SIG-M5 treated with dmso at 0.1 percent for 504 hours (cell line): ENCODE measurements around the gene AOPEP.

Experiments used
- DNase-seq: peaks from one replicate; lab custom pipeline; 2025; ENCODE audit not compliant: unreplicated experiment; lab: John Stamatoyannopoulos, UW

The AOPEP gene

DNA sequence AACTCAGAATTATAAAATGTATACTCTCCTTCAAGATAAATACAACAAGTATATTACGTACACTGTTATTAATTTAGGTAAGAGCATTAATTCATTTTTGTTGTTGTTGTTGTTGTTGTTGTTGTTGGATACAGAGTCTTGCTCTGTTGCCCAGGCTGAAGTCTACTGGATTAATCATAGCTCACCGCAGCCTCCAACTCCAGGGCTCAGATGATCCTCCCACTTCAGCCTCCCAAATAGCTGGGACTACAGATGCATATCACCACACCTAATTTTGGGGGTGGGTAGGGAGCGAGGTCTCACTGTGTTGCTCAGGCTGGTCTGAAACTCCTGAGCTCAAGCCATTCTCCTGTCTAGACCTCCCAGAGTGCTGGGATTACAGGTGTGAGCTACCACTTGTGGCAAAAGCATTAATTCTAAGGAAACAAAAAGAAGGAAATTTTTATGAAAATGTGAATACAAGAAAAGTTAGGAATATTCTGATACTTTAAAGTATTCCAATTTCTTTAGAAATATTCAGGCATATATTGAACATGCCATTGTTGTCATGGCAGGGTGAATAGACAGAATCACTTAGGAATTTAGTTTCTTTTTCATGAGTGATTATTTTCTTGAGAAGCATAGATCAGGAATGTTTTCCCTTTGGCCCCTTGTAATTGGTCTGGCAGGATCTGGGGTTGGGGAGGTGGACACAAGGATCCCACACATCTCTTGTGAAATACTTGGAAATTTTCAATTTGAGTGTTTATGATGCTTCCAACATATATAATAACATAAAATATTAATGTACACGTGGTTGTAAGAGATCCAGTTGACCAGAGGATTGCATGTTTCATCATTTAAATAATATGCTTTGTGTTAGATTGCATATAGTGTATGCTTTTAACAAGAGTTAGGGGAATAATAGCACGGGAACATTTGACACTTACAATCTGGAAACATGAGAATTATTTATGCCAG is 327.4 kb downstream of the AOPEP start:
- no peak for DNase-seq

DNA sequence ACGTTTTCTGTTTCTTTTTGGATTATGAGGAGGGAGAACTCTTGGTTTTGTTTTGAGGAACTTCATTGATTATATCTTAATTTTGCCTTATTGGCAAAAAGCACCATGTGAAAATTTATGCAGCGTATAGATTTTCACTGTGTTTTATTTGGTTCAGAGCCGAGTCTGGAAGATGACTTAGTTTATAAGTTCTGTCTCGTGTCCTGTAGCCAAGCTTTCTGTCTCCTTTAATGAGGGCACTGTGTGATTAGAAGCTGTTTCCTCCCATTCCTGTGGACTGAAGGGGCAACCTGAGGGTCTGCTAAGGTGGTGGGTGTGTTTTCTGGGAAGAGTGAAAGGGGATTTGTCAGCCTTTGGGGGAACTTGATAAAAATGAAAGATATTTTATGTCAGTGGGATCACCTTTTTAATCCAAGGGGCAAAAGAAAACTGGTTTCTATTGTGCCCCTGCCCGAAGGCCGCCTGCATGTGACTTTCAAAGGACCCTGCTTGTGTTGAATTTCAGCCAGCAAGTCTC is 328.9 kb downstream of the AOPEP start:
- no peak for DNase-seq

DNA sequence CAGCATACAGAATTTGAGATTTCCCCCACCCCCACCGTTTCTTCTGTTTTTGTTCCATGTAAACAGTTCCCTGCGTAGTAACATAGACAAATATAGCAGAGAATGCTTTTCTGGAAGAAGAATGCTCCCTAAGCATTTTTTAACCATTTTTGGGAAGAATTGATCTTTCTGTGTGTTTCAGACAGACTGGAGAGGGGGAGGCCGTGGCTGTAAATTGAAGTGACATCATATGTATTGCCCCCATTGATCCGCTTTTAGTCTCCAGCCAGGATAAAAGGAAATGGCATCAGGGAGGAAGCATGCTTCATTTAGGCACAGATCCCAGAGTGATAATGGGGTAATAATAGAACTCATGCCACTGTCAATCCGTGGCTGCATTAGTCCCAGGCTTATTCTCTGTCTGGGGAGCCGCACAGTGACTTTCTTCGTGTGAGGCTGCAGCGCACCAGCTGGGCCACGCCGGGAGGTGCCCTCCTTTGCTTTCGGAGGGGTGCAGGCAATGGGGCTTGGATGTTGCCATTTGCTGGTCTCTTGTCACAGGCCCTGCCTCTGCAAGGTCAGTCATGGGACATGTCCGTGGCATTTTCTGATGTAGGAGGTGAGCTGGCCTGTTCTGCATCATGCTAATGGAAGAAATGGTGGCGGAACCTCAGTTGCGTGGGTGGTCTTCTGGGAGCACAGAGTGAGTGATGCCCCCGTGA is 329.5 kb downstream of the AOPEP start:
- DNase-seq: no peak

DNA sequence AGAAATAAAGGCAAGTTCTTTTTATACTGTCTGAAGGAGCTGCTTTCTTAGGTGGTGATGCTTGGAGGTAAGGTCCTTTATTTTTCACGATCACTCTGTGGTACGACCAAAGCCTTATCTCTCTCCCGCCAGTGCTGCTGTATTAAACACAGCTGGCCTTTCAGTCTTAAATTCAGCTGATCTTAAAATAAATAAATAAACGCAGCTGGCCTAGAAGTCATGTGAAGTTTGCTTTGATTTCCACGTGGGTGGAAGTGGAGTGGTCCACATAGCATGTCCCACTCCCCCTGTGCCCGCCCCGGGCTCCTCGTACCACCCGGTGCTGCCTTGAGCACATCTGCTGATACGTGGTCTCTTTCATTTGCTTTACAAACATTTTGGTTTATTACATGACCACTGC is 330.6 kb downstream of the AOPEP start:
- no peak for DNase-seq

DNA sequence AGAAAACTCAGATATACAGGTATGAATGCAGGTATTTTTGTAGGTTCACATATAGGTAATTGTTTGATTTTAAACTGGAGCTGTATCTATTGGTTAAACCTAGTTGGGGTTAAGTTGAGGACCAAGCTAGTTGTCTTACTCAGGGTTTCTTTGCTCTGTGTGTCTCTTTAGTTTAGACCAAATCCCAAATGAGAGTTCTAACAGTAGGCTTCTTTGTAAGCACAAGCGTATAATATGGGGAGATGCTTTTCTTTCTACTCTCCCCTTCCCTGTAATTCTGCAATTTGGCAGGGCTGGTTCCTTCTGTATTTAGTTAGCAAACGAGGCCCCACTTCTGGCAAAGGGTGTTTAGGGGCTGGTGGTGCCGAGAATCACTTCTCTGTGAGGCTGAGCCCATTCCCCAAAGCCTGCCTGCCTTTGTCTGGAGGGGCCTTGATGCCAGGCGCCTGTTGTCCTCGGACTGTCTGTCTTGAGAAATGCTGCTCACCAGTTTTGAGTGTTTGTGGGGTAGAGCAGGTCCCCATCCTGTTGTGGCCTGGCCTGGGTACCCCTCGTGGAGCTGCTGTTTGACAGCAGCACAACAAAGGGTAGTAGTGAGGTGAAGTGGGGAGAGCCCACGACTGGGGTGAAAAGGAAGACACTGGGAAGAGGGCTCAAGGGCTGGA is 331.8 kb downstream of the AOPEP start:
- DNase-seq: no peak

DNA sequence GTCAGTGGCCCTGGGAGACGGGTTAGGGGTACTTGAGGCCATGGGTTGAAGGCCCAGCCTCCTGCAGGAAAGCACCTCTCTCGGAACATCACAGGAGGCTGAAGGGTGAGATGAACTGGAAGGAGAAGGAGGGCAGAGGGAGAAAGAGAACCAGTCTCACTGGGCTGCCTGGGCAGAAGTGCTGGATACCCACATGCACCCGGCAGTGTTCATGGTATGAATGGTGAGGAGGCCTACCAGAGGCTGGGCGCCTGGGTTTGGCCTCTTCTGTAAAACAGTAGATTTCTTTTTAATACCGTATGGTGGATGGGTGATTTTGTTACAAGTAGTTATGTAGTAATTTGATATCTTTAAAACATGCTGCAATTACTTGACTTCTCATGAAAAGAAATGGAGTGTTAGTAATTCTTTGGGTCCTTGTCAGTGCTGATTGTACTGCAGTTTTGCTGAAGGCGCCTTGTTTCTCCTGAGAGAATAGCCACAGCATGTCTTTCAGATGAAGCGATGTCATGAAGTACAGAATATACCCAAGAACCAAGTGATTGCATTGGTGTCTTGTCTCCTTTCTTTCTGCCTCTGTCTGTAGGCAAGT is 332.4 kb downstream of the AOPEP start:
- DNase-seq: no peak

DNA sequence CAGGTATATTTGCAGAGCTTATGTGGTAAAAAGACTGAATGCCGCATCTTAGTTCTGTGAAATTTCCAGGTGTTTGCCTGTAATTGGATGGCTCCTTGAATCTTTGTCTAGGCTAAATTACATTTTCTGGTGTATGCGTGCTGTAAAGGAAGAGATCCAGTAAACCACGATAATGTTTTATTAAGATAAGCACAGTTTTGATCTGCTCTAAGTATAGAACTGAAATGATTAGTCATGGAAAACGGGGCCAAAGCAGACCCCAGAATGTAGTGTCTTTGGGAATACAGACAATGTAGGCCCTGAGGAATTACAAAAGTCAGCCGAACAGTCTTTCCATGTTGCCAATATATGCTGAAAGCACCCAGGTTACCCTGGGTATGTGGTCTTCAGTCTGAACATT is 333.7 kb downstream of the AOPEP start:
- no peak for DNase-seq

DNA sequence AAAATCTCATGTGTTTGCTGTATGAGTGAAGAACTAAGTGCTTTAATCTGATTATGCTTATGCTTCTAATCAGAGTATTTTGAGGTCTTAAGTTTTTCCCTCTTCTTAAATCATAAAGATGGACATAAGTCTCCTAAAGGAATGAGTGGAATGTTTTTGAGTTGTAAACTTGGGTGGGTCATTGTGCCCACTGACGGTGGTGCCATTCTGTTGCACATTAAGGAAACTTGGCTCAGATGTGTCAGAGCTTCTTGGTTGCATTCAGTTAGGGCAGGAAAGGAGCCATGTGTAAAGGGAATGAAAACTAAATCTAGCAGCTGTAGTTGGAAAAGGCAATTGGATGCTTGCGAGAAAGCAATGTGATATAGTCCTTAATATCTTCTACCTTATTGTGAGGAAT is 334.4 kb downstream of the AOPEP start:
- no peak for DNase-seq

DNA sequence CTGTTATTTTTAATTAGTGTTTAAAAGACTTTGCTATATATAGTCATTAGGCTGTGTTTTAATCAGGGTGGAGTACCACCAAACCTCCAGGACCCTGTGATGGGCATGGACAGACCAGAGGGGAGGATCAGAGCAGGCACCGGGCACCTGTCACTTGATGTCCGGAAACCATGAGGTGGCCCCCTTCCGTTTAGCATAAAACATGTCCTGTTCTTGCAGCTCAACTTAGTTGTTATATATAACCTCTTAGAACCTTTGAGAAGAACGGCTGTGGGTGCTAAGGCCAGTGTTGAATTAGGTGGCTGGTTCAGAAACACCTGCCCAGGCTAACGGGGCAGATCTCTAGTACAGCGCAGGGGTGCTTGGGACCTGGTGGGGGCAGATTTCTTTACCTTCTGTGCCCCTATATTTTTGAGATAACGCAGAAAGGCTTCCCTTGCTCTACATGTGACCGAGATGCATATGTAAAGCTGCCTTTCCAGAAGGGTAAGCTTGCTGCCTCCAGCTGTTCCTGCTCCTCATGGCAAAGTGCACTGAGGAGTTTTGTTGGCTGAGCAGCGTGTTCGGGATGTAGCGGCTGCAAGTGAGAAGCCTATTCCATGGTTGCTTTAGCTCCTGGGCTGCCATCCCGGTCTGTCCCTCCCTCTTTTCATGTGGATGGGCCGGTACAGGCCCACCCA is 335.6 kb downstream of the AOPEP start:
- no peak for DNase-seq

DNA sequence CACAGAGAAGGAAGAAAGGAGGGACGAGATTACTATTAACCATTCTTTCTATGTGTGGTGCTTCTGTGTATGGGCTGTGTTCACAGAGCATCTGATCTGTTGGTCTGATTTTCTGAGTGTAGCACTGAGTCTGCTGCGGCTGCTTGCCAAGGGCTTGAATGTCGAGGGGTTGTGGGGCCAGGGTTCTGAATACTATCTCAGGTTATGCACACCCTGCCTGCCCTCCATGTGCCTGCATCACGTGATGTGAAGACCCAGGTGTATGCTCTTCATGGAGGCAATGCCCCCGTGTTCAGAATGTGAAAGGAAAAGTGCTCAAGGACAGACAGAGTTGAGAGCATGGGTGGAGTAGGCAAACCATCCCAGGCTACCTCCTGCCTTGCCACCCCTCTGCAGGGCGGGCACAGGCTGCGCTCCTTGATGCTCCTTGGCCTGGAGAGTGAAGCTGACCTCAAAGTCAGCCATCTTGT is 336.1 kb downstream of the AOPEP start:
- DNase-seq: no peak

DNA sequence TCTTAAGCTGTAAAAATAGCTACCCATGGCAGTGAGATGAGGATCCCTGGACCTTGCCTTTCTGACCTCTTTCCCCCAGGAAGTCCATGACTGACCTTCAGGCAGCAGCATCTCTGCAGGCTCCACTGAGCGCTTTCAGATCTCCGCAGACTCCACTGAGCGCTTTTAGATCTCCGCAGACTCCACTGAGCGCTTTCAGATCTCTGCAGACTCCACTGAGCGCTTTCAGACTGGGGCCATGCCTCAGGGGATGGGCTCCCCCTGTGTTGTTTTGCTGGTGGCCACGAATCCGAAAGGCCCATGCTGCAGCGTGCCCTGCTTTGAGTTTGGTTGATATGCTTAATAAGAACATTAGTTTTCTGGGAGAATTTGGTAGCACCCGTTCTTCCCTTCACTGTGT is 336.8 kb downstream of the AOPEP start:
- no peak for DNase-seq

DNA sequence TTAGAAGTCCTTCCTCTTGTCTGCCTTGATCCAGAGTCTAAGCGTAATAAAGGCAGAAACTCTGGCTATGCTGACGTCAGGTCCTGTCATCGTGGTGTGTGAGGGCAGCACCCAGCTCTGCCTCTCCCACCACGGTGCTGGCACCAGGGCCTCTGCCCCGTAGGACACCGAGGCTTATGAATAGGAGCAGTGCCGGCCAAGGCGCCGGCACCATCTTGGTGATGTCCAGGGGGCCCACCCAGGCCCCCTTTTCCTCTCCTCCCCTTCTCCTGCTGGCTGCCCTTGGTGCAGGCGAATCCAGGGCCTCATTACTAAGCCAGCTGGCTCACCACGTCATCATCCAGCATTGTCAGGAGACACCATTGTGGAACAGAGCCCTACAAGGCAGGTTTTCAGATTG is 338.7 kb downstream of the AOPEP start:
- DNase-seq: no peak

DNA sequence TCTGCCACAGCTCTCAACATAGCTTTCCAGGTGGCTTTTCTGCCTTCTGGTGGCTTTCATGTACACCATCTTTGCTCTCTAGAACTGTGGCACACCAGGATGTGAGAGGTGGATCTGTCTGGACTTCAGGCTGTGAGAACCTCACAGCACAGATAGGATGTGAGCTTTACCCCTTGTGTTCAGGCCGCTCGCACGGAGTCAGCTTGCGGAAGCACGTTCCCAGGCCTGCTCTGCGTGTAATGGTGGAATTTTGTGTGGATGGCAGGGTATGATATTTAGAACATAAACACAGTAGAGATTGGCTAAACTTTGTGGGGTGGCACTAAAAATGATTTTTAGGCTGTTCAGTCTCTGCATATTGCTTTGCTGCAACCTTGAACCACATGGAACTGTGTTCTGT is 340.6 kb downstream of the AOPEP start:
- no peak for DNase-seq

DNA sequence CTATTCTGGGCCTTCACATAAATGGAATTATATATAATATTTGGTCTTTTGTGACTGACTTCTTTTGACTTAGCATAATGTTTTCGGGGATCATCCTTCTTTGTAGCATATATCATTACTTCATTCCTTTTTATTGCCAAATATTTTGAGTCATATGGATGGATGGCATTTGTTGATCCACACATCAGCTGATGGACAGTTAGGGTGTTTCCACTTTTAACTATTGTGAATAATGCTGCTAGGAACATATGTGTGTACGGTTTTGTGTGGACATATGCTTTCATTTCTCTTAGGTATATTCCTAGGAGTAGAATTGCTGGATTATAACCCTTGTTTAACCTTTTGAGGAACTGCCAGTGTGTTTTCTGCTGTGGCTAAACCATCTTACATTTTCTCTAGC is 341.4 kb downstream of the AOPEP start:
- DNase-seq: no peak

DNA sequence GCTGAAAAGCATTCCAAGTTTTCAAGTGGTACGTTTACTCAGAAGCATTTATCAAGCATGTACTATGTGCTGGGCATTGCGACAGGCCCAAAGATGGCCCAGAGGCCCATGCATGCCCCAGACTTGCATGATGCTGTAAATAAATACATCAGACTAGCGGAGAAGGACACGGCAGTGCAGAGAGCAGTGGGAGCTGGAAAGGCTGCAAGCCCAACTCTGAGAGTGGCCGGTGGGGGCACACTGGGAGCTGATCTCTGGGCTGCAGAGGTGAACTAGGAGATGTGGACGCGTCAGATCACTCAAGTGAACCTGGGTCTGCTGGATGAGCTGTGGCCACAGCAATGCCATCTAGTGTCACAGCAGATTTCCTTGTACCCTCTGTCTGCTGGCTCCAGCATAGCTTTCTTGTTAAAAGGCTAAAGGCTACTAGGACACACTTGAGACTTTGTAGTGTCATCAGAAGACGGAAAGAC is 344.1 kb downstream of the AOPEP start:
- no peak for DNase-seq

DNA sequence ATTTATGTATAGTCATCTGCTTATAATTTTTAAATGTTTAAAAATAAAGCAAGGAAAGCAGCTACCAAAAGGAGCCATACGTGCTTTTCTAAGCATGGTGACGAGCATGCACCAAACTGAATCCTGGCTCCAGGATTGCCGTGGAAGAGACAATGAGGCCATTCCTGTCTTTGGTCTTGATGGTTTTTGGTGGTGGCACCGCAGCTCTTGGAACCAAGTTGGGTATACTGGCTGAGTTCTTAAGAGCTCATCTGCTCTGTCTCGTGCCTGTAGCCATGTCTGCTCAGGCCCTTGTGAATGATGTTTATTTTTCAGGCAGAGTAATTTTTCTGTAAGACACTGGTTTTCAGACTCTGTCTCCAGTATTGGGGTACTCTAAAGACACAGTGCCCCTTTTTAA is 345.0 kb downstream of the AOPEP start:
- no peak for DNase-seq

DNA sequence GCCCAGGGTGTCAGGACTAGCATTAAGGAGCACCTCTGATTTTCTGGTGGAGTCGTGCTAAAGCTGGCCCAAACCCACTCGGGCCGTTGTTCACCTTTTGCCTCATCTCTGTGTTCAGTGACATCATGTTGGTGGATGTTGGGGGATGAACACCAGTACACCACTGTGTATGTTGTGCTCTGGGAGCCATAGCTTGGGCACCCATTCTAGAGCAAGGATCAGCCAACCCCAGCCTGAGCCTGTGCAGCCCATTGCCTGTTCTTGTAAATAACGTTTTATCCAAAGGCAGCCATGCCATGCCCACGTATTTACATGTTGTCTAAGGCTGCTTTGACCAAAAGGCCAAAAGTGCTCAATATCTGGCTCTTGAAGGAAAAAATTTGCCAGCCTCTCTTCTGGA is 345.4 kb downstream of the AOPEP start:
- no peak for DNase-seq

DNA sequence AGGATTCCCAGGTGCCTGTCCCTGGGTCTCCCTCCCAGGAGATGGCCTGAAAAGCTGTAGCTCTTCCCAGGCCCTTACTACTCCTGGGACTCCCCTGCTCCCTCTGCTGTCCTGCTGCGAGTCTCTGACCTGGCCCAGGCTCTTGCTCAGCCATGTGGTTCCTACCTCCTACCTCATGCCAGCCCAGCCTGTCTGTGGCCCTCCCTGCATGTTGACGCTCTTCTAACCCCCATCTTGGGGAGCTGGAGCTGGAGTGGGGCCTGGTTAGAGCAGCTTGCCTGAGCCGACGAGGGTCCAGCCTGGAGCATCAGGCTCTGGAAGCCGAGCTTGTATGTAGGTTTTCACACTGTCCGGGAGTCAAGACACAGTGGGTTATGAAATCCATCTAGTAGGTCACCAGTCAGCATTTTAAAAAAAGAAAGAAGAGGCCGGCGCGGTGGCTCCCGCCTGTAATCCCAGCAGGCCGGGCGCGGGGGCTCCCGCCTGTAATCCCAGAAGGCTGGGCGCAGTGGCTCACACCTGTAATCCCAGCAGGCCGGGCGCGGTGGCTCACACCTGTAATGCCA is 346.6 kb downstream of the AOPEP start:
- DNase-seq: no peak

DNA sequence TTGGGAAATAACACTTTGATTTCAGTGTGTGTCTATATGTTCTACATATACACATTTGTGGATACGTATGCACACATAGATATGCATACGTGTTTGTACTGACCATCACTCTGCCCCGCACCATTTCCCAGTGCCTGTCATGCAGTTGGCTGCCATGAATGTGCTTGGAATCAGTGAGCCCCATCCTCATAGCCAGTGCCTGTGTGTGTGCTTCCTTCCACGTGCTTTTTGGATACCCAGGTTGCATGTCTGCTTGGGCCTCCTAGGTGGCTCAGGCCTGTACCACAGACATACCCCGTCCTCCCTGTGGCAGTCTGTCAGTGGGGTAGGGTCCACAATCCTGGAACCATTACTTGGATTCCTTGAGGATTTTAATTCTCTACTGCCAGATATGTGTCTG is 347.4 kb downstream of the AOPEP start:
- DNase-seq: no peak

DNA sequence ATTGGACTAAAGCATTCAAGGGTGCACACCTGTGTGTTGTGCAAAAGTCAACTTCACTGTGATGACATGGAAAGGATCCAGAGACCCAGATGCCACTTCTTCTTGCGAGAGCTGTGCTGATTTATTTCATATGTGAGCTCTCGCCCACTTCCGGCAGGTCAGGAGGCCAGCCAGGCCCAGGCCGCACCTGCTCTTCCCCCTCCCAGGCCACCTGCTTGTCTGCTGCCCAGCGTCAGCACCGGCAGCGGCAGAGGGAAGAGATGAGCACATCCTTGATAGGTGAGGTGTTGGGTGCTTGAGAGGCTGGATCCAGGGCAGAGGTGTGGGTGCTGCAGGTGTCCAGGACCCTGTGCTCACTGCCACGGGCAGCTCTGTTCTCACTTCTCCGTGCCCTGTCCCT is 348.1 kb downstream of the AOPEP start:
- no peak for DNase-seq
